Activated CD4-positive, CD25-positive, alpha-beta regulatory T cell treated with anti-CD3 and anti-CD28 coated beads, Interleukin-2, amount 50 U/mL, for 16 hours (primary cell): ENCODE measurements around the gene CARMIL1.

Experiments used
- DNase-seq: peaks from one replicate; pipeline ENCODE4 v3.0.0-alpha.2; 2020; ENCODE audit warnings: low read depth, low spot score

CARMIL1 gene

DNA sequence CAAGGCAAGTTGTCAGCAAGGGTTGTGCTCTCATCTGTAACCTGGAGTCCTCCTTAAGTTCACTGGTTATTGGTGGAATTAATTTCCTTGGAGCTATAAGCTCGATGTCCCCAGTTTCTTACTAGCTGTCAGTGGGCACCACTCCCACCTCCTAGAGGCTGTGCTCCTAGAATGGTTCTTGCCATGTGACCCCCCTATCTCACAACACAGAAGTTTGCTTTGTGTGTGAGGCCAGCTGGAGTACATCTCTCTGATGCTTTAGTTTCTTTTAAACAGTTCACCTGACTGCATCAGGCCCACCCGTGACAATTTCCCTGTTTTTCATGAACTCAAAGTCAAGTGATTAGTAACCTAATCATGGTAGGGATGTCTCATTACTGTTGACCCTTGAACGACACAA is 193.7 kb downstream of the CARMIL1 start:
- DNase-seq: no peak

- no peak for DNase-seq
Observed at GRCh38 chr6:25473447-25473846, 194.3 kb downstream of the CARMIL1 start.

DNA sequence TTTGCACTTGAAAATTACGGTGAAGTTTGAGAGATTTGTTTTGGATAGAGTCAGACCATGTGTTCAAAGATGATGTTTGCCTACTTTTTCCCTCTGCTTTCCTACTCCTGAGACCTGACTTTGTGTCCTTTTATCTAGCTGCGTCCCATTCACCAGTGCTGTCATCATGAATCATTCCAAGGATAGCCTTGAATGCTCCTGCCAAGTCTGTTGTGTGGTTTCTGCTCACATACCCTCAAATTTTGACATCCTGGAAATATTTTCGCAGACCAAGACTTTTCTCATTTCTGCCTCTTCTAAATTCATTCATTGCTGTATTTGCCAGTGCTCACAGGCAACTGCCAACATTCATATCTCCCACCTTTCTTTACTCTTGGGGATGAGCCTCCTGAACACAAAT is 197.0 kb downstream of the CARMIL1 start:
- no peak for DNase-seq

- no peak for DNase-seq
Observed at GRCh38 chr6:25477006-25477590, 197.9 kb downstream of the CARMIL1 start.

DNA sequence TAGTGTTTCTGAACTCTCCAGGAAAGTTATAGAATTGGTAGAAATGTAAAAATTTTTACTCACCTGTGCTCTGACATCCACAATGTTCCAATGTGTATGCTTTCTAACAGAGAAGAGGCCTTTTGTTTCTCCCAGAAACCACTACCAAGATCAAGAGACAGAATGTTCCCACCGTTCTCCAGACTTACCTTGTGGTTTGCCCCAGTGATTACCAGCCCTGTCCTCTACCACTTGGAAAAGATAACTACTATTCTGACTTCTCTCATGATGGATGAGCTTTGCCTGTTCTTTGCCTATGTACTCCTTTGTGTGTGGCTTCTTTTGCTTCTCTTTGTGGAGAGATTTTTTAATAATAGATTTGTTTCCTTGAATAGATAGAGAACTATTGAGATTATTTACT is 199.8 kb downstream of the CARMIL1 start:
- no peak for DNase-seq

- no peak for DNase-seq
Observed at GRCh38 chr6:25481267-25481666, 202.1 kb downstream of the CARMIL1 start.

DNA sequence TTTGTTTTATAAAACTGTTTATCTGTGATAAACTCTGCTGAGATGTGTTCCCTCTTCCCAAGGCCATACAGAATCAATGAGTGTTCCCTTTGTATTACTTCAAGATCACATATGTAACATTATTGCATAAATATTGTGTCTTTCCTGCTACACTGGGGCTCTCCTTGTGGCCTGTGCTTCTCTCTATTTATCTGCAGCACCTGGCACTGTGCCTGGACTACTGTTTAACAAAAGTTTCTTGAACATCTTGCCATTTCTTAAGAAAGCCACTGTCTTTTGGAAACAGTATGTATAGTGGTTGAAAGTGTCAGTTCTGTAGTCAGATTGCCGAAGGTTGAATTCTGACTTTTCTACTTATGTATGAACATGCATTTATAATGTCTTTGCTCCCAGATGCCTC is 203.8 kb downstream of the CARMIL1 start:
- no peak for DNase-seq

GRCh38 chr6:25483943-25484342 is 204.8 kb downstream of the CARMIL1 start:
- no peak for DNase-seq

DNA sequence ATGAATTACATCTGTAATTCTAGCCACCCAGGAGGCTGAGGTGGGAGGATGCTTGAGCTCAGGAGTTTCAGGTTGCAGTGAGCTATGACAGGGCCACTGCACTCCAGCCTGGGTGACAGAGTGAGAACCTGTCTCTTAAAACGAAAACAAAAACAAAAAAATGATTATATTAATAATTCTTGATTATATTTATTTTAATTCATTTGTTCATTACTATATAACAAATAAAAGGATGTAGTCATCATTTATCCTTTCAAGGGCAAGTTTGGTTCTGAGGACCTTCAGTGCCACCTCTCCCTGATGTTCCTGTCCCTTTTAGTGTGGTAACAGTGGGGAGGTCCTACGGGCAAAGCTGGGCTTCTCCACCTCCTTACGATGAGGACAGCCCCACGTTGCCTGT is 205.7 kb downstream of the CARMIL1 start:
- DNase-seq: no peak

- DNase-seq: no peak
Observed at GRCh38 chr6:25485821-25486534, 206.8 kb downstream of the CARMIL1 start.

GRCh38 chr6:25486550-25486949 is 207.4 kb downstream of the CARMIL1 start:
- DNase-seq: no peak

- no peak for DNase-seq
Observed at GRCh38 chr6:25487012-25487411, 207.8 kb downstream of the CARMIL1 start.

- DNase-seq: no peak
Observed at GRCh38 chr6:25488156-25488555, 209.0 kb downstream of the CARMIL1 start.

DNA sequence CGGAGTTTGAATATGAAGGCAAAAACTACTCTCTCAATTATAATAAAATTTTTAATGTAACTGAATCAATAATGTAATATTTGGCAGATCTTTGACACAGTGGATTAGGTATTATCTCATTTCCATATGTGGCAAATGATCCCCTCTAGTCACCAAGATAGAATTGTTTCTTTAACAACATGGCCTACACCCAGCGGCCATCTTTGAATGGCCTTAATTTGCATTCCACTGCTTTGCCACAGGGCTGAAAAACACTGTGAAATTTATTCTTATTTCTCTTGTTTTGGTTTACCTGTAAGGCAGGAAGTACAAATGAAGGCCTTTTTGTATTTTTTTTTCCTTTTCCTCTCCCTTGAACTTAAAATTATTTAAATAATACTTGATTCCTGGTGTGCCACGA is 210.2 kb downstream of the CARMIL1 start:
- no peak for DNase-seq

DNA sequence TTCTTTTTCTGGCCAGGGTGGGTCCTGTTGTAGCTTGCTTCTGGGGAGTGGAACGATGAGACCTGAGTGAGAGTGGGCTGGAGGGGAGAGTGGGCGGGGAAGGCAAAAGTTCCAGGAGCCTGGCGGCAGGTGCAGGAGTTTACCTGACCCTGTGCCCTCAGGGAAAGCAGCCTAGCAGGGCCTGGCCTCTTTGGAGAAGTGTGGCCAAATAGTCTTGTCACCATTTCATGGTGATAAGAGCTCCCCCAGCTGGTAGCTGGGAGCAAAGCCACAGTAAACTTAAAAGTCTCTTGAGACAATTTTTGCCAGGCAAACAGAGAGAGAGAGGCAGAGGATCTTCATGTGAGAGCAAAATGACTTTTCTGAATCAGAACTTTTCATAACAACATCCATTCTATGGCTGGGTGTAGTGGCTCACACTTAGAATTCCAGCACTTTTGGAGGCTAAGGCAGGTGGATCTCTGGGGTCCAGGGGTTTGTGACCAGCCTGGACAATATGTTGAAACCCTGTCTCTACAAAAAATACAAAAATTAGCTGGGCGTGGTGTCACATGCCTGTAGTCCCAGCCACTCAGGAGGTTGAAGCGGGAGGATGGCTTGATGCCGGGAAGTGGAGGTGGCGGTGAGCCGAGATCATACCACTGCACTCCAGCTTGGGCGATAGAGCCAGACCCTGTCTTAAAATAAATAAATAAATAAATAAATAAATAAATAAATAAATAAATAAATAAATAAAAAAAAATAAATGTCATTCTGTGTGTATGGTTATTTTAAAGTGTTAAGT is 211.0 kb downstream of the CARMIL1 start:
- DNase-seq: peak; percentile 46

GRCh38 chr6:25492951-25493350 is 213.8 kb downstream of the CARMIL1 start:
- no peak for DNase-seq

DNA sequence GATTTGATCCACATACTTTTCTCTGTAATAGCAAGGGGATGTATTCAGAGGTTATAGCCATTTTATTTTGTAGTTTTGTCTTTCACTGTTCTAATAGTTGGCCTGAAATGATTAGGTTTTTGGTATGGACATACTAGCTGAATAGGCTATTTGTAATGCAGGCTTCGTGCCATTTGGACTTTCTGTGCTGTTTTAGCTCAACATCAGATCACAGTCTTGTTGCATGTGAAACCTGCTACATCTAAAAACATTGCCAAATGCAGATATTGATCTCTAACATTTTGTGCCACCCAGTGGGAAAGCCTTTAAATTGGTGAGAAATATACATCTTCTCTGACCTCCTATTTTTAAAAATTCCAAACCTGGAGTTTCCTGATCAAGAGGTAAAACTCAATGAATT is 215.3 kb downstream of the CARMIL1 start:
- DNase-seq: no peak

DNA sequence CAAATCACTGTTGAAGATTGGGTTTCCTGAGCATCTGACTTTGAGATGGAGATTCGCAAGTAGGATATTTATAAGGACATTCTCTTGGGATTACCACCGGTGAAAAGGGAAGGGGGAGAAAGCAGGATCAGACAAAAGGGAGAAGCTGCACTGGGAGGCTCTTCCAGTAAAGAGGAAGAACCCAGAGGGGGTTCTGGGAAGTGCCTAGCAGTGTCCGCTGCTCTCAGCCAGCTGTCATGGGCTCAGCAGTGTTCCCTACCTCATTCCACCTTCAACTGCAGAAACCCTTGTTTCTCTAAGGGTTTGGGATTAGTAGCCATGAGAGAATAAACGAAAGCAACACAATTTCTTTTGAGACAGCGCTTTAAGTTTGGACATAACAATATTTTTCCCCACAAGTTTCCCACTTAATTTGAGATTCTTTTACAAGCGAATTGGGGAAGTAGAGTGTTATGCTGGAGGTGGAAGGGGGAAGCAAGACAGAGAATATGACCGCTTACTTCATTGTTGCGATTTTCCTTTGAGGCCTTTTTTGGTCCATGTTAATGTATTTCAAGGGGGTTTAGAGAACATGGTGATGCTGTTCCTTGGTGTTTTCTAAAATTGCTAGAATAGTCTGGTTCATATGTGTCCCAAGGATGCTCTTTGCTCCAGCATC is 218.3 kb downstream of the CARMIL1 start:
- no peak for DNase-seq

- DNase-seq: no peak
Observed at GRCh38 chr6:25498505-25498904, 219.3 kb downstream of the CARMIL1 start.

DNA sequence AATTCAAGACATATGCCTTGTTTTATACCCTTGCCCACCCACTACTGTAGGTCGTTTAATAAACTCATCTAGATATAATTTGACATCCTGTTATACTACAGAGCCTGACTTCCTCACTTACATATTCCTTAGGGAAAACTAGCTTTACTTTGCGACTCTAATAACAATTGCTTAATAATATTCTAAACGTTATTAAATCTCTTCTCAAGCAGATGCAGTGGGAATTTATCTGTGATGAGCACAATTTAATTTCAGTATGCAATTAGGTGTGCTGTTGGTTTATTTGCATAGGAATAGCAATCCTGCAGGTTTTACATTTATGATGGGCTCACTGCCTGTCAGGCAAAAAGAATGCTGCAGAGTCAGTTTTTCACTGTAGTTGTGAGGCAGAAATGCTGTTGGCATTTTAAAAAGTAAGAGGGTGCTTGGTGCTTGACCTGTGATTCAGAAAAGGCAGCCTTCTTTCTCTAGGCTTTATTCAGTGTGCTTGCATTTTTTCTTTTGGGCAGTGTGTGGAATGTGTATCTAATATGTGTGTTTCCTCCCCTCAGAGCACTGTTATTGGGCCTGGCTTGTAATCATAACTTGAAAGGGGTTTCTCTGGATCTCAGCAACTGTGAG is 220.6 kb downstream of the CARMIL1 start:
- no peak for DNase-seq

GRCh38 chr6:25503686-25504085 is 224.5 kb downstream of the CARMIL1 start:
- DNase-seq: no peak

GRCh38 chr6:25504661-25505060 is 225.5 kb downstream of the CARMIL1 start:
- no peak for DNase-seq
